OCI-LY1 (cell line): Measurements from ENCODE around the gene ALDOA.

Source experiments
- EZH2 ChIP-seq: fragments of 200-600 bp; sonication (generic), shearing (Covaris generic); IDR thresholded peaks from 2 replicates; pipeline ENCODE4 v1.8.0; 2017; ENCODE audit warnings: borderline replicate concordance, mixed run types, mild to moderate bottlenecking, antibody characterized with exemption, low read length, moderate library complexity, mixed read lengths
- TF ChIP-seq, protein P1 (sequence below): fragments of 200-600 bp; sonication (generic), shearing (Covaris generic); IDR thresholded peaks from 2 replicates; pipeline ENCODE4 v1.5.1; 2017; ENCODE audit warnings: mild to moderate bottlenecking, antibody characterized with exemption, low read length, moderate library complexity, mixed read lengths

- TF ChIP-seq, protein P1, sequence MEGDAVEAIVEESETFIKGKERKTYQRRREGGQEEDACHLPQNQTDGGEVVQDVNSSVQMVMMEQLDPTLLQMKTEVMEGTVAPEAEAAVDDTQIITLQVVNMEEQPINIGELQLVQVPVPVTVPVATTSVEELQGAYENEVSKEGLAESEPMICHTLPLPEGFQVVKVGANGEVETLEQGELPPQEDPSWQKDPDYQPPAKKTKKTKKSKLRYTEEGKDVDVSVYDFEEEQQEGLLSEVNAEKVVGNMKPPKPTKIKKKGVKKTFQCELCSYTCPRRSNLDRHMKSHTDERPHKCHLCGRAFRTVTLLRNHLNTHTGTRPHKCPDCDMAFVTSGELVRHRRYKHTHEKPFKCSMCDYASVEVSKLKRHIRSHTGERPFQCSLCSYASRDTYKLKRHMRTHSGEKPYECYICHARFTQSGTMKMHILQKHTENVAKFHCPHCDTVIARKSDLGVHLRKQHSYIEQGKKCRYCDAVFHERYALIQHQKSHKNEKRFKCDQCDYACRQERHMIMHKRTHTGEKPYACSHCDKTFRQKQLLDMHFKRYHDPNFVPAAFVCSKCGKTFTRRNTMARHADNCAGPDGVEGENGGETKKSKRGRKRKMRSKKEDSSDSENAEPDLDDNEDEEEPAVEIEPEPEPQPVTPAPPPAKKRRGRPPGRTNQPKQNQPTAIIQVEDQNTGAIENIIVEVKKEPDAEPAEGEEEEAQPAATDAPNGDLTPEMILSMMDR: no peak
- TF ChIP-seq EZH2: no peak
Measured at GRCh38 chr16:30030841-30031413, 34.6 kb upstream of the ALDOA start, which contains the start of gene TLCD3B.
